ENCODE data around the gene TFAP2B.

- TF ChIP-seq, protein P1, sequence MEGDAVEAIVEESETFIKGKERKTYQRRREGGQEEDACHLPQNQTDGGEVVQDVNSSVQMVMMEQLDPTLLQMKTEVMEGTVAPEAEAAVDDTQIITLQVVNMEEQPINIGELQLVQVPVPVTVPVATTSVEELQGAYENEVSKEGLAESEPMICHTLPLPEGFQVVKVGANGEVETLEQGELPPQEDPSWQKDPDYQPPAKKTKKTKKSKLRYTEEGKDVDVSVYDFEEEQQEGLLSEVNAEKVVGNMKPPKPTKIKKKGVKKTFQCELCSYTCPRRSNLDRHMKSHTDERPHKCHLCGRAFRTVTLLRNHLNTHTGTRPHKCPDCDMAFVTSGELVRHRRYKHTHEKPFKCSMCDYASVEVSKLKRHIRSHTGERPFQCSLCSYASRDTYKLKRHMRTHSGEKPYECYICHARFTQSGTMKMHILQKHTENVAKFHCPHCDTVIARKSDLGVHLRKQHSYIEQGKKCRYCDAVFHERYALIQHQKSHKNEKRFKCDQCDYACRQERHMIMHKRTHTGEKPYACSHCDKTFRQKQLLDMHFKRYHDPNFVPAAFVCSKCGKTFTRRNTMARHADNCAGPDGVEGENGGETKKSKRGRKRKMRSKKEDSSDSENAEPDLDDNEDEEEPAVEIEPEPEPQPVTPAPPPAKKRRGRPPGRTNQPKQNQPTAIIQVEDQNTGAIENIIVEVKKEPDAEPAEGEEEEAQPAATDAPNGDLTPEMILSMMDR (IDR thresholded peaks at IDR 0.05): no peak
- TF ChIP-seq POLR2A (IDR thresholded peaks at IDR 0.05): no peak
Measured at GRCh38 chr6:50829049-50829448, 10.4 kb downstream of the TFAP2B start.

Data from right lobe of liver (tissue), 4 donors.